T-cell (primary cell): ENCODE results near the gene SPTBN2. TPM values are rescaled to one million over a fixed set of nuclear protein-coding genes. Genes with fewer than 3 reads are reported as not detected.

ENCODE experiments used
- ATAC-seq, 4 experiments: fragments of 200-7000 bp in 3 of 4; fragments of 150-1000 bp in 1 of 4; cut with Tn5 transposase; replicated peaks in 1 of 4; 1 replicate in 3 of 4; 2 replicates in 1 of 4; pipeline ENCODE4 v1.10.0; 2021; ENCODE audit warnings: moderate library complexity in 3 of 4, mild to moderate bottlenecking in 2 of 4, moderate number of reproducible peaks in 1 of 4
- CTCF ChIA-PET, 2 donors: fragments of 300-600 bp; sonication (Branson Sonifier 250); formaldehyde crosslinking; loops; one replicate each; lab custom pipeline; 2022; ENCODE audit warnings: antibody characterized with exemption in 2 of 2; lab: Charles Lee
- POLR2A ChIA-PET, 2 donors: fragments of 300-600 bp; sonication (Branson Sonifier 250); formaldehyde crosslinking; loops; one replicate each; lab custom pipeline; 2022; ENCODE audit warnings: antibody characterized with exemption in 2 of 2; lab: Charles Lee
- DNase-seq, 35 experiments: peaks; one replicate each; pipeline versions ENCODE4 v3.0.0 to v3.0.0-alpha.2; 2013 to 2023
- H3K27ac ChIP-seq: one replicate; pipeline ENCODE4 v1.5.1; 2013; ENCODE audit warnings: low read length
- H3K27me3 ChIP-seq, 2 experiments: replicated peaks in 1 of 2; 1 replicate in 1 of 2; 2 replicates in 1 of 2; pipeline versions ENCODE4 v1.6.1 to v1.7.0; 2013; ENCODE audit warnings: low read length in 1 of 2, mixed read lengths in 1 of 2; ENCODE audit not compliant: control insufficient read depth in 2 of 2, insufficient read depth in 2 of 2; ENCODE audit errors: extremely low read depth in 1 of 2
- H3K36me3 ChIP-seq, 2 donors: 1 replicate in 1 of 2; 2 replicates in 1 of 2; pipeline versions ENCODE4 v1.6.1 to v1.7.0; 2013; ENCODE audit warnings: low read length in 1 of 2; ENCODE audit not compliant: control insufficient read depth in 2 of 2, insufficient read depth in 1 of 2; ENCODE audit errors: extremely low read depth in 1 of 2
- H3K4me1 ChIP-seq, 2 experiments: 1 replicate in 1 of 2; 2 replicates in 1 of 2; pipeline versions ENCODE4 v1.6.1 to v1.7.0; 2013; ENCODE audit warnings: low read length in 2 of 2, mixed read lengths in 1 of 2; ENCODE audit not compliant: insufficient read depth in 2 of 2, control insufficient read depth in 1 of 2; ENCODE audit errors: extremely low read depth in 1 of 2
- H3K4me3 ChIP-seq, 2 donors: 1 replicate in 1 of 2; 2 replicates in 1 of 2; pipeline versions ENCODE4 v1.5.1 to v1.7.0; 2013; ENCODE audit warnings: mild to moderate bottlenecking in 2 of 2, low read length in 1 of 2, moderate library complexity in 1 of 2; ENCODE audit not compliant: control insufficient read depth in 1 of 2; ENCODE audit errors: extremely low read depth in 1 of 2
- H3K9me3 ChIP-seq: 2 replicates; pipeline ENCODE4 v1.7.0; 2013
- H3K27ac Mint-ChIP-seq, 2 donors: one replicate each; pipeline ENCODE4 v1.8.0; 2020 to 2021; ENCODE audit warnings: mild to moderate bottlenecking in 2 of 2, mixed read lengths in 2 of 2
- H3K27me3 Mint-ChIP-seq, 2 donors: one replicate each; pipeline ENCODE4 v1.8.0; 2021 to 2022; ENCODE audit warnings: mixed read lengths in 2 of 2
- H3K36me3 Mint-ChIP-seq: one replicate; pipeline ENCODE4 v1.8.0; 2021; ENCODE audit warnings: mixed read lengths
- H3K4me1 Mint-ChIP-seq, 3 donors: one replicate each; pipeline ENCODE4 v1.8.0; 2020 to 2022; ENCODE audit warnings: mixed read lengths in 3 of 3, mild to moderate bottlenecking in 1 of 3
- H3K4me3 Mint-ChIP-seq, 3 donors: one replicate each; pipeline ENCODE4 v1.8.0; 2020 to 2022; ENCODE audit warnings: mild to moderate bottlenecking in 3 of 3, mixed read lengths in 3 of 3, moderate library complexity in 3 of 3
- H3K9me3 Mint-ChIP-seq, 3 donors: one replicate each; pipeline ENCODE4 v1.8.0; 2020 to 2022; ENCODE audit warnings: mixed read lengths in 3 of 3
- WGBS: methylation state at CpG from one replicate; pipeline ENCODE4 v1.1.5; 2013; ENCODE audit warnings: missing lambda C conversion rate; ENCODE audit not compliant: insufficient coverage; 5-methylcytosine and 5-hydroxymethylcytosine counted together
- total RNA-seq, 35 experiments: library from RNA in 6 of 35; stranded (reverse) in 6 of 35; fragments of 120-200 nt in 1 of 35; gene quantifications; one replicate each; pipeline versions ENCODE4 v1.2.1 to v1.2.4 and lab custom pipeline; 2013 to 2026

SPTBN2 gene
- total RNA-seq (1 to 10 TPM in 1 of 5 donors, under 1 TPM in 3, not detected in 1; 0.13 to 1.1 (median 0.60) TPM), total RNA-seq (lab: John Stamatoyannopoulos, UW) (0.11 to 1.5 (median 0.43) reads per million in 29 experiments)
- not detected for total RNA-seq (2013)

GRCh38 chr11:66728693-66729385 is at the start of gene SPTBN2:
TSS of gene SPTBN2 (minus strand) at chr11:66729216. CDS start at chr11:66721240, 7,976 bp downstream.
- H3K36me3 Mint-ChIP-seq = no peaks in the 10 kb centered on the region
- ATAC-seq (no peak), DNase-seq (no peak)
- H3K4me3 ChIP-seq = peak within 1 kb of the TSS in 1 of 2 donors; percentile 44
- no peak within 1 kb of the TSS for H3K27ac ChIP-seq
- H3K4me3 Mint-ChIP-seq = peak within 1 kb of the TSS; percentile 76 to 83 (median 77)
- H3K27me3 Mint-ChIP-seq = peaks cover 52 to 73% of the 10 kb centered on the region in 2 donors
- ChIA-PET POLR2A (interaction anchor here in 1 of 2 donors (0.6 kb wide), 1 partner anchor 377 kb away, joined by 9 read pairs; no protein-coding TSS in a partner anchor), CTCF (no interaction called here)
- H3K27me3 ChIP-seq = peaks cover 20 to 59% of the 10 kb centered on the region in 2 experiments
- peaks cover 17 to 18% (median 18%) of the 10 kb centered on the region in 3 donors for H3K4me1 Mint-ChIP-seq
- H3K9me3 Mint-ChIP-seq = no peaks in the 10 kb centered on the region
- H3K36me3 ChIP-seq = no peaks in the 10 kb centered on the region
- WGBS = 42% methylated on average over 20 of the region's 25 CpGs
- H3K27ac Mint-ChIP-seq = peak within 1 kb of the TSS in 1 of 2 donors; percentile 37
- peaks cover 2 to 20% of the 10 kb centered on the region in 2 experiments for H3K4me1 ChIP-seq
- H3K9me3 ChIP-seq = no peaks in the 10 kb centered on the region

DNA sequence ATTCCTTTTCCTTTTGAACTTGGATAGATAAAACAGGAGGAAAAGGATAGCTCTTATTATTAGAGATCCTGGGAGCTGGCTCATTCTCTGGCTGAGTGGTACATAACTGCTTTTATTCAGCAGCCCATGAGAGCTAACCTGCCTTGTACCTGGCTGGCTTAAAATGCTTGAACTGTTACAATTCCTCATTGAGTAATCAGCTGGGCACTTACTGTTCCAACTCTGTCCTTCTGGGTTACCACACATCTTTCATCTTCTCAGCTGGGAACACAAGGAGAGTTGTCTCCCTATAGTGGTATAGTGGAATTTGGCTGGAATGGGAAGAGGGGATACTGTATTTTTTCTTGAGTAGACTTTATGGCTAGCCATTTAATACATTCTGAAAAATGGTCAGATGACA is 39.8 kb upstream of the SPTBN2 start:
- ATAC-seq (no peak), DNase-seq (no peak)
- Mint-ChIP-seq H3K9me3 (no peaks in the 10 kb centered on the region), H3K4me3 (no peak overlapping the region), H3K36me3 (peaks cover 12% of the 10 kb centered on the region), H3K4me1 (no peaks in the 10 kb centered on the region), H3K27ac (no peak overlapping the region), H3K27me3 (no peaks in the 10 kb centered on the region)
- ChIA-PET POLR2A (no interaction called here), CTCF (interaction anchor here in 1 of 2 donors (0.6 kb wide), 1 partner anchor 18 kb away, joined by 3 read pairs; no protein-coding TSS in a partner anchor)
- no peaks in the 10 kb centered on the region for H3K9me3 ChIP-seq
- no peaks in the 10 kb centered on the region for H3K27me3 ChIP-seq
- H3K4me1 ChIP-seq = no peaks in the 10 kb centered on the region
- no peaks in the 10 kb centered on the region for H3K36me3 ChIP-seq
- H3K4me3 ChIP-seq = no peak overlapping the region
- no peak overlapping the region for H3K27ac ChIP-seq

- Mint-ChIP-seq H3K27ac (no peak overlapping the region), H3K4me3 (no peak overlapping the region), H3K9me3 (no peaks in the 10 kb centered on the region), H3K36me3 (peaks cover 10% of the 10 kb centered on the region), H3K27me3 (no peaks in the 10 kb centered on the region), H3K4me1 (no peaks in the 10 kb centered on the region)
- ChIA-PET CTCF (no interaction called here), POLR2A (no interaction called here)
- Histone ChIP-seq H3K27me3 (no peaks in the 10 kb centered on the region), H3K9me3 (no peaks in the 10 kb centered on the region), H3K4me1 (no peaks in the 10 kb centered on the region), H3K4me3 (no peak overlapping the region), H3K36me3 (no peaks in the 10 kb centered on the region), H3K27ac (no peak overlapping the region)
- ATAC-seq (no peak), DNase-seq (no peak)
- no CpG with 5 or more reads among the region's 3 CpGs for WGBS
Observed at GRCh38 chr11:66768088-66768521, 39.1 kb upstream of the SPTBN2 start.

- POLR2A ChIA-PET = interaction anchor here in 1 of 2 donors (0.6 kb wide), 1 partner anchor 353 kb away, joined by 3 read pairs; no protein-coding TSS in a partner anchor
- DNase-seq = no peak
- H3K27ac Mint-ChIP-seq = no peak overlapping the region
- H3K4me3 ChIP-seq = no peak overlapping the region
- H3K9me3 ChIP-seq = no peaks in the 10 kb centered on the region
- no CpG with 5 or more reads among the region's 1 CpG for WGBS
- H3K27me3 ChIP-seq = no peaks in the 10 kb centered on the region
- H3K4me3 Mint-ChIP-seq = no peak overlapping the region
- H3K36me3 Mint-ChIP-seq = peaks cover 11% of the 10 kb centered on the region
- H3K4me1 ChIP-seq = no peaks in the 10 kb centered on the region
- CTCF ChIA-PET = no interaction called here
- no peak overlapping the region for H3K27ac ChIP-seq
- H3K9me3 Mint-ChIP-seq = no peaks in the 10 kb centered on the region
- no peaks in the 10 kb centered on the region for H3K27me3 Mint-ChIP-seq
- H3K4me1 Mint-ChIP-seq = no peaks in the 10 kb centered on the region
- ATAC-seq = no peak
- H3K36me3 ChIP-seq = peaks cover 0 to 2% of the 10 kb centered on the region in 2 donors
Observed at GRCh38 chr11:66767666-66768065, 38.6 kb upstream of the SPTBN2 start.

DNA sequence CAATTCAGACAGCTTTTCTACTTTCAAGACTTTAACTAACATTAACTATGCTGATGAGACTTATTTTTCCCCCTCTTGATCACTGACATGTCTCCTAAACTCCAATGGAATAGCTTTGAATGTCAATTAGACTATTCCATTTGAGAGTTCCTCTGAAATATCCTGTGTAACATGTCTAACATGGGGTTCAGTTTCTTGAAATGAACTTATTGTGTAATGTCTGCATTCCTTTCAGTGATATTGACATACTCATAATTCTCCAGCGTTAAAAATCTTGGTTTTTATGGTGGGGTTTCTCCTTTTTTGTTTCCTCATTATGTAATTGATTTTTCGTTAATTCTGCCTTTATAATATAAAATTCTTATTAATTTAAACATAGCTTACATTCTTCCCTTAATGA is 37.7 kb upstream of the SPTBN2 start:
- ChIA-PET POLR2A (no interaction called here), CTCF (interaction anchor here in 1 of 2 donors (0.5 kb wide), 1 partner anchor 32 kb away, joined by 5 read pairs; no protein-coding TSS in a partner anchor)
- Histone ChIP-seq H3K4me1 (no peaks in the 10 kb centered on the region), H3K4me3 (no peak overlapping the region), H3K27ac (no peak overlapping the region), H3K27me3 (no peaks in the 10 kb centered on the region), H3K36me3 (peaks cover 0 to 10% of the 10 kb centered on the region in 2 donors), H3K9me3 (no peaks in the 10 kb centered on the region)
- H3K4me1 Mint-ChIP-seq = no peaks in the 10 kb centered on the region
- H3K4me3 Mint-ChIP-seq = no peak overlapping the region
- H3K27ac Mint-ChIP-seq = no peak overlapping the region
- no peaks in the 10 kb centered on the region for H3K9me3 Mint-ChIP-seq
- no CpG with 5 or more reads among the region's 2 CpGs for WGBS
- DNase-seq (no peak), ATAC-seq (no peak)
- peaks cover 14% of the 10 kb centered on the region for H3K36me3 Mint-ChIP-seq
- no peaks in the 10 kb centered on the region for H3K27me3 Mint-ChIP-seq

GRCh38 chr11:66762088-66762487 is 33.1 kb upstream of the SPTBN2 start:
- H3K27ac Mint-ChIP-seq = no peak overlapping the region
- H3K4me3 ChIP-seq = no peak overlapping the region
- peaks cover 10% of the 10 kb centered on the region for H3K36me3 Mint-ChIP-seq
- H3K4me3 Mint-ChIP-seq = no peak overlapping the region
- H3K9me3 Mint-ChIP-seq = no peaks in the 10 kb centered on the region
- H3K4me1 ChIP-seq = no peaks in the 10 kb centered on the region
- H3K27ac ChIP-seq = no peak overlapping the region
- ATAC-seq = no peak
- H3K36me3 ChIP-seq = peaks cover 0 to 13% of the 10 kb centered on the region in 2 donors
- no peaks in the 10 kb centered on the region for H3K27me3 ChIP-seq
- POLR2A ChIA-PET = no interaction called here
- DNase-seq = no peak
- no peaks in the 10 kb centered on the region for H3K4me1 Mint-ChIP-seq
- WGBS = 98% methylated on average over 22 of the region's 27 CpGs
- CTCF ChIA-PET = no interaction called here
- no peaks in the 10 kb centered on the region for H3K27me3 Mint-ChIP-seq
- H3K9me3 ChIP-seq = no peaks in the 10 kb centered on the region
